GM12865 (cell line): Measurements from ENCODE around the gene SATB1.
"Not testable (repeated sequence)": the region's sequence is repeated elsewhere in the genome, so short reads cannot be mapped to it uniquely, and the experiment has no call there.

Source experiments
- DNase-seq: peaks from one replicate; pipeline ENCODE4 v3.0.0; 2010; ENCODE audit warnings: low read depth
- H3K4me3 ChIP-seq: 2 replicates; pipeline ENCODE4 v1.5.1; 2011; ENCODE audit warnings: mild to moderate bottlenecking, low read depth, low read length, control low read depth
- CTCF ChIP-seq: IDR thresholded peaks from 2 replicates; pipeline ENCODE4 v1.5.1; 2011; ENCODE audit warnings: low read length, control low read depth, low read depth, inconsistent platforms; ENCODE audit not compliant: insufficient read depth; ENCODE audit errors: missing control alignments

Gene SATB1

DNA sequence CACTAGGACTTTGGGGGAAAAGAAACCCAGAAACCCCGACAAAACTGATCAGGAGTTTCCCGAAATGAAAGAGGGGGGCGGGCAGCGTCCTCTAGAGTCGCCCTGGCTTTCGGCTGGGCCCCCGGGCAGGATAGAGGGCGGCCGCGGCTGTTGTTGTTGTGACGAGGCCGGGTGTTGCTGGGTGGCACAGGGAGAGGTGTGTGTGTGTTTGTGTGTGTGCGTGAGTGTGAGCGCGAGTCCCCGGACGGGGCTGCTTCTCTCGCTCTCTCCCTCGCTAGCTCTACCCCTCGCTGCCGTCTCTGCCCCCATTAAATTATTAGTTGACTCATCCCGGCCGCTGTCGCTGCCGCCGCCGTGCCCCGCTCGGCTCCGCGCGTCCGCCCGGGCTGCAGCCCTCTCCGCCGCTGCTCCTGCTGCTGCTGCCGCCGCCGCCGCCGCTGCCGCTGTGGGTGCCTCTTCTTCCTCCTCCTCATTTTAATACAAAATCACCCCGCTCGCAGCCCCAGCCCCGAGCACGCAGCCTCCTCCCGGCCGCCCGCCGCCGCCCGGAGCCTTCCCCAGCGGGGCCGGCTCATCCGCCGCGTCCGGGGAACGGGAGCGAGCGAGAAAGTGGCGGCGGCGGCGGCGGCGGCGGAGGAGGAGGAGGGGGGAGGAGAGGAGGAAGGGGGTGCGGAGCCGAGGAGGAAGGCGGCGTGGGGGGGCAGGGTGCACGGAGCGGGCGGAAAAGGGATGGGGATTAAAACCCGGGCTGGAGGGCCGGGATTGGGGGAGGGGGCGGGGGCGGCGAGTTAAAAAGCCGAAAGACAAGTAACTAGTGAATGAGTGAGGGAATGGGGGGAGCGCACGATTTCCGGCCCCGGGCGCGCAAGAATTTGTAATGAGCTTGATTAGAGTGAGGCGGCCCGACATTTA lies at the start of gene SATB1:
SATB1 (minus strand) TSS at position 611 of the 912 bp plus-strand sequence. CDS start 4,372 bp downstream, outside the sequence.
- peak within 1 kb of the TSS; percentile 66 for H3K4me3 ChIP-seq
- DNase-seq, result peak; percentile 50
- no peak for TF ChIP-seq CTCF

DNA sequence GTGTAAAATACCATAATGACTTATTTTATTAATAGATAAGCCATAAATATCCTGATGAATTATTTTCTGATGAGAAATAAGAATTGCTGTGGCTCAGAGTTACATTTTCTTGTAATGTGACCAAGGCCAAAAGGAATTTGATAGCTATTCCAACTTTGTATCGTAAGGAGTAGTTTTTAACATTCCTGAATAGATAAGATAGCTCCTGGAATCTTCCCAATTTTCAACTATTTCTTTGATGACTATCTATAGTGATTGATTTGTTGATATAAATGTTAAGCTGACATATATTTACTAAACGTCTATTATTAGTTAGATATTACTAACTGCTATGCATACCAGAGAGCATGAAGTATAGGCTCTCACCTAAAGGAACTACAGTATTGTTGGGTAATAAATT lies 49.1 kb upstream of the SATB1 start:
- no peak for DNase-seq
- H3K4me3 ChIP-seq, result no peak overlapping the region
- no peak for TF ChIP-seq CTCF

DNA sequence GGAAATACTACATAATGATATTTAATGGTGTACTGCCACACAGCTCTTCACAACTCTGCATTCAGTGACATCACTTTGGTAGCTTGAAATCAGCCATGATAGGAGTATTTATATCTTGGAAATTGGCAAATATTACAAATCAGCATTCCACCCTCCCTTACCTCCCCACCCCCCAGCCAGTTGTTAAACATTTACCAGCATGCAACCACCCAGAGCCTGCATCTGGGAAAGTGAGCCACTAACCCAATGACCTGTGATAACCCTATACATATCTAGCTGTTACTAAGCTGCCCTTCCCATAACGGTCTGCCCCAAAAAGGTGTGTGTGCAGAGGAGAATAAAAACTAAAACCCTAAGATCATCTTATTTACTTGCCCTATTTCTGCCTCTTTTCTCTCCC lies 44.6 kb upstream of the SATB1 start:
- no peak for TF ChIP-seq CTCF
- DNase-seq, result no peak
- H3K4me3 ChIP-seq, result no peak overlapping the region

DNA sequence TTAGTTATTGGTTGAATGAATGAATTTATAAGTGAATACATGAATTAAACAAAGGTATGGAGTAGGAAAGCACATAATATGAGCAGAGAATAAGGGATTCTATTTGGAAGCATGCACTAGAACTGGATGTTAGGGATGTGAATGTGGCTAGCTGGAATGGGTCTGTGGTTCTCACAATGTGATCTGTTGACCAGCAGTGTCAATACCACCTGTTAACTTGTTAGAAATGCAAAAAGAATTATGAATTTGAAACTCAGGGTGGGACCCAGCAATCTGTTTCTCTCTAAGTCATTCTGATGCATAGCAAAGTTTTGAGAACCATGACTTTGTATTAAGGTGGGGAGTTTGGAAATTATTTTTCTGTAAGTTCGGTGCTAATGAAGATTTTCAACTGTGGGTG lies 41.0 kb upstream of the SATB1 start:
- TF ChIP-seq CTCF, result no peak
- no peak overlapping the region for H3K4me3 ChIP-seq
- no peak for DNase-seq

DNA sequence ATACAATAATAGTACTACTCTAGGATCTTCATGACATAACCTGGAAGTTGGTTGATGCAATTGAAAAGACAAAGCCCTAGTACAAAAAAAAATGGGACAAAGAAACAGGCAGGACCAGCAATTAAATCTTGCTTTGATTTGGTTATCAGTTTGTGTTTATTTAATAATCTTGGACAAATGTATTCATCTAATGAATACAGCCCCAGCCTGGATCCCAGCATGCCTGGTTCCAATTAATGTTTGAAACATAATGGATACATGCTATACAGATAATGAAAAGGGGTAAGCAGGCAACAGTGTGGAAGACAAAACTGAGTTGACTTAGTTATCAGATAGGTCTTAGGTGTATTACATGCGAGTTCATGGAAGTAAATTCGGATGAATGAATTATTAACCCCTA lies 29.6 kb upstream of the SATB1 start:
- DNase-seq, result no peak
- no peak for TF ChIP-seq CTCF
- H3K4me3 ChIP-seq, result no peak overlapping the region

DNA sequence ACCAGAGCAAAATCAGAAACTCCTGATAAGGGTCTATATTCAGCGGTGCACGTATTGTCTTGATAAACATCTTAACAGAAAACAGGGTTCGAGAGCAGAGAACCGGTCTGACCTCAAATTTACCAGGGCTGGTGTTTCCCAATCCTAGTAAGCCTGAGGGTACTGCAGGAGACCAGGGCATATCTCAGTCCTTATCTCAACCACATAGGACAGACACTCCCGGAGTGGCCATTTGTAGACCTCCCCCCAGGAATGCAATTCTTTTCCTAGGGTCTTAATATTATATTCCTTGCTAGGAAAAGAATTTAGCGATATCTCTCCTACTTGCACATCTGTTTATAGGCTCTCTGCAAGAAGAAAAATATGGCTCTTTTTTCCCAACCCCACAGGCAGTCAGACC lies 24.5 kb upstream of the SATB1 start:
- not testable (repeated sequence) for DNase-seq, H3K4me3 ChIP-seq

- DNase-seq, result no peak
- TF ChIP-seq CTCF, result no peak
- no peak overlapping the region for H3K4me3 ChIP-seq
Observed at GRCh38 chr3:18447720-18448119, 22.6 kb upstream of the SATB1 start.
